Activated T-cell treated with anti-CD3 and anti-CD28 coated beads, Interleukin-2, amount 50 U/mL, for 4 hours (primary cell): ENCODE data around the gene TMEM135. TPM values are rescaled to one million over a fixed set of nuclear protein-coding genes. Genes with fewer than 3 reads are reported as not detected.
"Not testable (repeated sequence)": the region's sequence is repeated elsewhere in the genome, so short reads cannot be mapped to it uniquely, and the experiment has no call there.

Experiments
- ATAC-seq, 2 donors: fragments of 200-7000 bp; cut with Tn5 transposase; one replicate each; pipeline ENCODE4 v1.10.0; 2021
- DNase-seq: peaks from one replicate; pipeline ENCODE4 v3.0.0-alpha.2; 2020
- H3K27me3 Mint-ChIP-seq: one replicate; pipeline ENCODE4 v1.8.0; 2021; ENCODE audit warnings: low read depth, mixed read lengths
- H3K36me3 Mint-ChIP-seq: one replicate; pipeline ENCODE4 v1.8.0; 2022; ENCODE audit warnings: mixed read lengths; ENCODE audit not compliant: insufficient read depth
- H3K4me1 Mint-ChIP-seq: one replicate; pipeline ENCODE4 v1.8.0; 2021; ENCODE audit warnings: low read depth, mixed read lengths
- H3K4me3 Mint-ChIP-seq: one replicate; pipeline ENCODE4 v1.8.0; 2021; ENCODE audit warnings: mild to moderate bottlenecking, moderate library complexity, mixed read lengths
- H3K9me3 Mint-ChIP-seq: one replicate; pipeline ENCODE4 v1.8.0; 2021; ENCODE audit warnings: mixed read lengths
- total RNA-seq, 3 donors: library from RNA; stranded (reverse); gene quantifications; one replicate each; pipeline ENCODE4 v1.2.1, GENCODE V29; 2021

Gene TMEM135
- total RNA-seq, 3 donors from 2014 or later = 9.6 to 17.9 (median 11.7) TPM

- peaks cover 3% of the 10 kb centered on the region for H3K27me3 Mint-ChIP-seq
- H3K9me3 Mint-ChIP-seq = no peaks in the 10 kb centered on the region
- no peaks in the 10 kb centered on the region for H3K4me1 Mint-ChIP-seq
- no peak for ATAC-seq
- no peak for DNase-seq
- no peaks in the 10 kb centered on the region for H3K36me3 Mint-ChIP-seq
- no peak overlapping the region for H3K4me3 Mint-ChIP-seq
Measured at GRCh38 chr11:87007963-87008362, 29.8 kb upstream of the TMEM135 start.

GRCh38 chr11:87012089-87012488 lies 25.6 kb upstream of the TMEM135 start:
- Mint-ChIP-seq H3K27me3 (no peaks in the 10 kb centered on the region), H3K9me3 (no peaks in the 10 kb centered on the region), H3K4me3 (no peak overlapping the region), H3K36me3 (no peaks in the 10 kb centered on the region), H3K4me1 (no peaks in the 10 kb centered on the region)
- no peak for ATAC-seq
- no peak for DNase-seq

GRCh38 chr11:87012673-87013072 lies 25.1 kb upstream of the TMEM135 start:
- Mint-ChIP-seq H3K4me1 (no peaks in the 10 kb centered on the region), H3K36me3 (no peaks in the 10 kb centered on the region), H3K9me3 (no peaks in the 10 kb centered on the region), H3K4me3 (no peak overlapping the region), H3K27me3 (no peaks in the 10 kb centered on the region)
- ATAC-seq = no peak
- no peak for DNase-seq

- Mint-ChIP-seq H3K4me1 (no peaks in the 10 kb centered on the region), H3K36me3 (no peaks in the 10 kb centered on the region), H3K4me3 (no peak overlapping the region), H3K9me3 (no peaks in the 10 kb centered on the region), H3K27me3 (no peaks in the 10 kb centered on the region)
- no peak for ATAC-seq
- no peak for DNase-seq
Measured at GRCh38 chr11:87013912-87014825, 23.6 kb upstream of the TMEM135 start.

GRCh38 chr11:87015645-87016044 lies 22.1 kb upstream of the TMEM135 start:
- no peaks in the 10 kb centered on the region for H3K36me3 Mint-ChIP-seq
- H3K27me3 Mint-ChIP-seq = no peaks in the 10 kb centered on the region
- H3K4me3 Mint-ChIP-seq = no peak overlapping the region
- no peaks in the 10 kb centered on the region for H3K4me1 Mint-ChIP-seq
- no peaks in the 10 kb centered on the region for H3K9me3 Mint-ChIP-seq
- ATAC-seq (no peak), DNase-seq (no peak)

- Mint-ChIP-seq H3K4me3 (no peak overlapping the region), H3K27me3 (peaks cover 2% of the 10 kb centered on the region), H3K36me3 (no peaks in the 10 kb centered on the region), H3K4me1 (no peaks in the 10 kb centered on the region), H3K9me3 (no peaks in the 10 kb centered on the region)
- DNase-seq (no peak), ATAC-seq (no peak)
Measured at GRCh38 chr11:87019613-87020271, 18.0 kb upstream of the TMEM135 start.

- H3K9me3 Mint-ChIP-seq = no peaks in the 10 kb centered on the region
- no peak overlapping the region for H3K4me3 Mint-ChIP-seq
- peaks cover 2% of the 10 kb centered on the region for H3K27me3 Mint-ChIP-seq
- no peaks in the 10 kb centered on the region for H3K4me1 Mint-ChIP-seq
- ATAC-seq (no peak), DNase-seq (no peak)
- no peaks in the 10 kb centered on the region for H3K36me3 Mint-ChIP-seq
Measured at GRCh38 chr11:87020336-87020735, 17.4 kb upstream of the TMEM135 start.

- no peaks in the 10 kb centered on the region for H3K4me1 Mint-ChIP-seq
- H3K27me3 Mint-ChIP-seq = peaks cover 2% of the 10 kb centered on the region
- no peaks in the 10 kb centered on the region for H3K36me3 Mint-ChIP-seq
- no peak for DNase-seq
- H3K4me3 Mint-ChIP-seq = no peak overlapping the region
- ATAC-seq = no peak
- no peaks in the 10 kb centered on the region for H3K9me3 Mint-ChIP-seq
Measured at GRCh38 chr11:87020764-87021365, 16.9 kb upstream of the TMEM135 start.

GRCh38 chr11:87022254-87022653 lies 15.5 kb upstream of the TMEM135 start:
- no peak for DNase-seq
- Mint-ChIP-seq H3K27me3 (peaks cover 2% of the 10 kb centered on the region), H3K36me3 (no peaks in the 10 kb centered on the region), H3K4me3 (no peak overlapping the region), H3K9me3 (no peaks in the 10 kb centered on the region), H3K4me1 (no peaks in the 10 kb centered on the region)
- no peak for ATAC-seq

- ATAC-seq = no peak
- peaks cover 2% of the 10 kb centered on the region for H3K27me3 Mint-ChIP-seq
- H3K9me3 Mint-ChIP-seq = no peaks in the 10 kb centered on the region
- no peak overlapping the region for H3K4me3 Mint-ChIP-seq
- no peaks in the 10 kb centered on the region for H3K36me3 Mint-ChIP-seq
- DNase-seq = no peak
- H3K4me1 Mint-ChIP-seq = no peaks in the 10 kb centered on the region
Measured at GRCh38 chr11:87022738-87023137, 15.0 kb upstream of the TMEM135 start.

GRCh38 chr11:87026415-87026814 lies 11.3 kb upstream of the TMEM135 start:
- not testable (repeated sequence) for H3K36me3 Mint-ChIP-seq, H3K27me3 Mint-ChIP-seq, H3K9me3 Mint-ChIP-seq, H3K4me3 Mint-ChIP-seq, ATAC-seq, DNase-seq, H3K4me1 Mint-ChIP-seq

- Mint-ChIP-seq H3K4me3 (peak overlapping the region; percentile 27), H3K4me1 (peaks cover 6% of the 10 kb centered on the region), H3K36me3 (no peaks in the 10 kb centered on the region), H3K9me3 (no peaks in the 10 kb centered on the region), H3K27me3 (no peaks in the 10 kb centered on the region)
- ATAC-seq (peak in 1 of 2 donors; percentile 43), DNase-seq (no peak)
Measured at GRCh38 chr11:87030458-87031054, 7.2 kb upstream of the TMEM135 start.

GRCh38 chr11:87031433-87032170 lies 6.1 kb upstream of the TMEM135 start:
- no peaks in the 10 kb centered on the region for H3K9me3 Mint-ChIP-seq
- no peaks in the 10 kb centered on the region for H3K36me3 Mint-ChIP-seq
- ATAC-seq = no peak
- no peak overlapping the region for H3K4me3 Mint-ChIP-seq
- no peak for DNase-seq
- H3K4me1 Mint-ChIP-seq = peaks cover 10% of the 10 kb centered on the region
- no peaks in the 10 kb centered on the region for H3K27me3 Mint-ChIP-seq

GRCh38 chr11:87033561-87033960 lies 4.2 kb upstream of the TMEM135 start:
- ATAC-seq = no peak
- no peaks in the 10 kb centered on the region for H3K36me3 Mint-ChIP-seq

More at GRCh38 chr11:87033561-87033960, 4.2 kb upstream of the TMEM135 start:
- Mint-ChIP-seq H3K9me3 (no peaks in the 10 kb centered on the region), H3K4me3 (no peak overlapping the region), H3K4me1 (peaks cover 20% of the 10 kb centered on the region), H3K27me3 (no peaks in the 10 kb centered on the region)
- DNase-seq = no peak
